ENCODE data around the gene NCAPG2.
A peak's percentile ranks its signal among the peaks of the same experiment; 100 is the strongest.

NCAPG2 gene, protein sequence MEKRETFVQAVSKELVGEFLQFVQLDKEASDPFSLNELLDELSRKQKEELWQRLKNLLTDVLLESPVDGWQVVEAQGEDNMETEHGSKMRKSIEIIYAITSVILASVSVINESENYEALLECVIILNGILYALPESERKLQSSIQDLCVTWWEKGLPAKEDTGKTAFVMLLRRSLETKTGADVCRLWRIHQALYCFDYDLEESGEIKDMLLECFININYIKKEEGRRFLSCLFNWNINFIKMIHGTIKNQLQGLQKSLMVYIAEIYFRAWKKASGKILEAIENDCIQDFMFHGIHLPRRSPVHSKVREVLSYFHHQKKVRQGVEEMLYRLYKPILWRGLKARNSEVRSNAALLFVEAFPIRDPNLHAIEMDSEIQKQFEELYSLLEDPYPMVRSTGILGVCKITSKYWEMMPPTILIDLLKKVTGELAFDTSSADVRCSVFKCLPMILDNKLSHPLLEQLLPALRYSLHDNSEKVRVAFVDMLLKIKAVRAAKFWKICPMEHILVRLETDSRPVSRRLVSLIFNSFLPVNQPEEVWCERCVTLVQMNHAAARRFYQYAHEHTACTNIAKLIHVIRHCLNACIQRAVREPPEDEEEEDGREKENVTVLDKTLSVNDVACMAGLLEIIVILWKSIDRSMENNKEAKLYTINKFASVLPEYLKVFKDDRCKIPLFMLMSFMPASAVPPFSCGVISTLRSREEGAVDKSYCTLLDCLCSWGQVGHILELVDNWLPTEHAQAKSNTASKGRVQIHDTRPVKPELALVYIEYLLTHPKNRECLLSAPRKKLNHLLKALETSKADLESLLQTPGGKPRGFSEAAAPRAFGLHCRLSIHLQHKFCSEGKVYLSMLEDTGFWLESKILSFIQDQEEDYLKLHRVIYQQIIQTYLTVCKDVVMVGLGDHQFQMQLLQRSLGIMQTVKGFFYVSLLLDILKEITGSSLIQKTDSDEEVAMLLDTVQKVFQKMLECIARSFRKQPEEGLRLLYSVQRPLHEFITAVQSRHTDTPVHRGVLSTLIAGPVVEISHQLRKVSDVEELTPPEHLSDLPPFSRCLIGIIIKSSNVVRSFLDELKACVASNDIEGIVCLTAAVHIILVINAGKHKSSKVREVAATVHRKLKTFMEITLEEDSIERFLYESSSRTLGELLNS

DNA sequence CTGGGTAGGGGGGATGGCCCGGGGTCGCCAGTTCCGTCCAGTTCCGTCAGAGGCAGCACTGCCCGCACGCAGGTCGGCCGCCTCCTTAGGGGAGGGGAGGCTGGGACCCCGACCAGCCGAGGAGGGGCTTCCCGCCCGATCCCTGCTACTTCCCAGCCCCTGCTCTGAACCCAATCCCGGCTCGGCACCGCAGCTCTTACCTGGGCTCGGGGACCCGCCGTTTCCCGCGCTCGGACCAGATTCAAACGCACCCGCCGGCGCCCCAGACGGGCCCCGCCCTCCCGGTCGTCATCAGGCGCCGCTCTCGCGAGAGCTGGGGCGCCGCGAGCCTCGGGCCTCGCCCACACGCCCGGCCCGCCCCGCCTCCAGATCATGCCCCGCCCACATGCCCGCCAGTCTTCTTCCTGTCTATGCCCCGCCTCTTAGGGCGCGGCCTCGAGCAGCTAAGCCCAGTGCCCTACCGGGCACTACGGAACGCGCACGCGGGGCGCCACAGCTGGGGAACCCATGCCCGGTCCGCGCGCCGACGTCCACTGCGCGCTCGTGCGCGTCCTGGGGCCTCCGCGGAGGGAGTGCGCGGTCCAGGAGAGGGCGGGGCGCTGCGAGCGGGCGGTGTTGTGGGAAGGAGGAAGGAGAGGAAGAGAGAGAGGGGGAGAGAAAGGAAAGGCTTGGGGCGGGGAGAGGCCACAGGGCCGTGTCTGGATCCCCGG, at the start of gene NCAPG2:
TSS of gene NCAPG2 (minus strand) at position 281 of the 710 bp plus-strand sequence. CDS start 2,905 bp downstream, outside the sequence.
- TF ChIP-seq, protein P1, sequence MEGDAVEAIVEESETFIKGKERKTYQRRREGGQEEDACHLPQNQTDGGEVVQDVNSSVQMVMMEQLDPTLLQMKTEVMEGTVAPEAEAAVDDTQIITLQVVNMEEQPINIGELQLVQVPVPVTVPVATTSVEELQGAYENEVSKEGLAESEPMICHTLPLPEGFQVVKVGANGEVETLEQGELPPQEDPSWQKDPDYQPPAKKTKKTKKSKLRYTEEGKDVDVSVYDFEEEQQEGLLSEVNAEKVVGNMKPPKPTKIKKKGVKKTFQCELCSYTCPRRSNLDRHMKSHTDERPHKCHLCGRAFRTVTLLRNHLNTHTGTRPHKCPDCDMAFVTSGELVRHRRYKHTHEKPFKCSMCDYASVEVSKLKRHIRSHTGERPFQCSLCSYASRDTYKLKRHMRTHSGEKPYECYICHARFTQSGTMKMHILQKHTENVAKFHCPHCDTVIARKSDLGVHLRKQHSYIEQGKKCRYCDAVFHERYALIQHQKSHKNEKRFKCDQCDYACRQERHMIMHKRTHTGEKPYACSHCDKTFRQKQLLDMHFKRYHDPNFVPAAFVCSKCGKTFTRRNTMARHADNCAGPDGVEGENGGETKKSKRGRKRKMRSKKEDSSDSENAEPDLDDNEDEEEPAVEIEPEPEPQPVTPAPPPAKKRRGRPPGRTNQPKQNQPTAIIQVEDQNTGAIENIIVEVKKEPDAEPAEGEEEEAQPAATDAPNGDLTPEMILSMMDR (IDR thresholded peaks at IDR 0.05; ENCODE audit: unreplicated experiment in 3 of 3): peak in 1 of 3 experiments; percentile 15
- Mint-ChIP-seq H3K27ac (peak within 1 kb of the TSS; percentile 63 to 80 (median 65)), H3K4me1 (peaks cover 22% of the 10 kb centered on the region), H3K4me3 (peak within 1 kb of the TSS; percentile 81 to 87 (median 86)), H3K27me3 (ENCODE audit: low read depth) (no peaks in the 10 kb centered on the region), H3K9me3 (peaks cover 3% of the 10 kb centered on the region), H3K36me3 (ENCODE audit: low read depth) (peaks cover 8% of the 10 kb centered on the region)

DNA sequence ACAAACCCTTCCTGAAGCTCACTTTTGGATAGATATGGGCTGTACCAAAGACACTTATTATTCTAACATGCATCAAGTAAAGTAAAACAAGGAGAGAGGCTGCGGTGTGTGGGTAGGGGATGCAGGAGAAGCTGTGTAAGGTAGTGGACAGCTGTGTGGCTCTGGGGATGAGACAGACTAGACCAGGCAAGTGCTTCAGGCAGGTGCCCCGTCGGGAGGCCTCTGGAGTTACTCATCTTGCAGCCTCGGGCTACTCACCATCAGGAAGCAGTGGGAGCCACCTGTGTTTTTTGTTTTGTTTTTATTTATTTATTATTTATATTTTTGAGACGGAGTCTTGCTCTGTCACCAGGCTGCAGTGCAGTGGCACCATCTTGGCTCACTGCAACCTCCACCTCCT, 49.3 kb upstream of the NCAPG2 start:
- no peaks in the 10 kb centered on the region for H3K27me3 Mint-ChIP-seq (ENCODE audit: low read depth)
- no peaks in the 10 kb centered on the region for H3K4me1 Mint-ChIP-seq
- H3K4me3 Mint-ChIP-seq: no peak overlapping the region
- H3K36me3 Mint-ChIP-seq (ENCODE audit: low read depth): peaks cover 30% of the 10 kb centered on the region
- TF ChIP-seq, protein P1 (IDR thresholded peaks at IDR 0.05; ENCODE audit: unreplicated experiment in 3 of 3): no peak
- H3K9me3 Mint-ChIP-seq: no peaks in the 10 kb centered on the region
- no peak overlapping the region for H3K27ac Mint-ChIP-seq

DNA sequence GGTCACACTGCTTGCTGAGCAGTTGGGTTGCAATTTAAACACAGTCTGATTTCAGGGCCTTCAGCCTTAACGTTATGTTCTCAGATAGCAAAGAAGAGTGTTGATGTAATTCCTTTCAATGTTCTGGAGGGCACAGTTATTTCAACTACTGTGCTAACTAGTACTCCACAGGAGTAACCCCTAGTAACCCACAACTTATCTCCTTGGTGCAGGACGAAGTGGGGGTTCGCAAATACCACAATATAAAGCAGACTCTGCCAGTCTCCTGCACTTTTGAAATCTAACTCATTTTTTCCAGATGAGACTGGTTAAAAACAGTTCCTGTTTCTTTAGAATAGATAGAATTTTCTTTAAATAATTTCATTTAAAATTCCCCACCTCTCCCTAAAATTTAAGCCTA, 47.1 kb upstream of the NCAPG2 start:
- Mint-ChIP-seq H3K4me3 (no peak overlapping the region), H3K27ac (no peak overlapping the region), H3K4me1 (no peaks in the 10 kb centered on the region), H3K27me3 (ENCODE audit: low read depth) (no peaks in the 10 kb centered on the region), H3K9me3 (no peaks in the 10 kb centered on the region), H3K36me3 (ENCODE audit: low read depth) (peaks cover 23% of the 10 kb centered on the region)
- TF ChIP-seq, protein P1 (IDR thresholded peaks at IDR 0.05; ENCODE audit: unreplicated experiment in 3 of 3): no peak

DNA sequence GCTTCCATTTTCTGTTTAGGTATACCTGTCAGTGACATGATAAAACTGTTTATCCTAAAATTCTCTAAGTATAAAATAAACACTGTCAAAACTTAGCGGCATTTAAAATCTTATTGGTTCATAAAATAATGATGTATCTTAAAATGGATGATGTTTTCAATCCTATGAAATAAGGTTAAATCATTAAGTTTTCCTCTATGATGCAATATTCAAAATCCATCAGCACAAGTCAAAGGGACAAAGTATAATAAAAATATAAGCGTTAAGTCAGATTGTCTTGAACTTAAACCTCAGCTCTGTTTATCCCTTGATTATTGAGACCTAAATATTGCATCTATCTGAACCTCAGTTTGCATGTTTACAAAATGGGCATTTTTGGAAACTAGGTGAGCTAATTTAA, 46.6 kb upstream of the NCAPG2 start:
- H3K9me3 Mint-ChIP-seq: no peaks in the 10 kb centered on the region
- TF ChIP-seq, protein P1 (IDR thresholded peaks at IDR 0.05; ENCODE audit: unreplicated experiment in 3 of 3): no peak
- no peak overlapping the region for H3K27ac Mint-ChIP-seq
- no peaks in the 10 kb centered on the region for H3K27me3 Mint-ChIP-seq (ENCODE audit: low read depth)
- H3K36me3 Mint-ChIP-seq (ENCODE audit: low read depth): peaks cover 24% of the 10 kb centered on the region
- no peak overlapping the region for H3K4me3 Mint-ChIP-seq
- no peaks in the 10 kb centered on the region for H3K4me1 Mint-ChIP-seq

DNA sequence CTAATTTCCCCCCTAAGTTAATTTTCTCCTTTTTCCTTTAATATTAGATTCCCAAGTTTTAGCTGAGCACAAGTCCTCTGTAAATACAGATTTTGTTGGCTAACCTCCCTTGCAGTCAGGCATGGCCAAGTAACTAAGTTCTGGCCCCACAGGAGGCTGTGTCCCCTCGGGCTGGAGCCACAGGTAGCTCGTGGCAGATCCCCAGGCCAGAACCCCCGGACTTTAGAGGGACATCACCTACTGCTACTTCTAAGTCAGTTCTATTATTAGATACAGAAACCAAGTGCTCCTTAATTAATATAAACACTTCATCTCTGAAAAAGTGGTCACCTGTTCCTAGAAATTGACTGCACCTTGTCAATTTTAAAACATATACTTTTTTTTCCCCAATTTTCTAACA, 46.1 kb upstream of the NCAPG2 start:
- Mint-ChIP-seq H3K27ac (no peak overlapping the region), H3K4me1 (no peaks in the 10 kb centered on the region), H3K36me3 (ENCODE audit: low read depth) (peaks cover 26% of the 10 kb centered on the region), H3K9me3 (no peaks in the 10 kb centered on the region), H3K4me3 (no peak overlapping the region), H3K27me3 (ENCODE audit: low read depth) (no peaks in the 10 kb centered on the region)
- TF ChIP-seq, protein P1 (IDR thresholded peaks at IDR 0.05; ENCODE audit: unreplicated experiment in 3 of 3): no peak

Data from nephron (organoid).